Glutamatergic neuron (in vitro differentiated cells): Measurements from ENCODE around the gene CMTR1. TPM values are rescaled to one million over a fixed set of nuclear protein-coding genes. Genes with fewer than 3 reads are reported as not detected.
A peak's percentile ranks its signal among the peaks of the same experiment; 100 is the strongest.

Experiments
- DNase-seq: peaks from one replicate; pipeline ENCODE4 v3.0.0; 2022
- H3K27ac Mint-ChIP-seq: one replicate; pipeline ENCODE4 v1.8.0; 2020; ENCODE audit warnings: mild to moderate bottlenecking, mixed read lengths, inconsistent platforms; ENCODE audit not compliant: unreplicated experiment
- H3K27me3 Mint-ChIP-seq: one replicate; pipeline ENCODE4 v1.8.0; 2020; ENCODE audit warnings: mild to moderate bottlenecking, moderate library complexity, mixed read lengths, inconsistent platforms; ENCODE audit not compliant: unreplicated experiment
- H3K36me3 Mint-ChIP-seq: one replicate; pipeline ENCODE4 v1.8.0; 2020; ENCODE audit warnings: mild to moderate bottlenecking, mixed read lengths, inconsistent platforms; ENCODE audit not compliant: unreplicated experiment
- H3K4me1 Mint-ChIP-seq: one replicate; pipeline ENCODE4 v1.8.0; 2020; ENCODE audit warnings: mild to moderate bottlenecking, low read depth, mixed read lengths, inconsistent platforms; ENCODE audit not compliant: unreplicated experiment
- H3K4me3 Mint-ChIP-seq: one replicate; pipeline ENCODE4 v1.8.0; 2020; ENCODE audit warnings: mild to moderate bottlenecking, mixed read lengths, inconsistent platforms; ENCODE audit not compliant: unreplicated experiment
- H3K9me3 Mint-ChIP-seq: one replicate; pipeline ENCODE4 v1.8.0; 2020; ENCODE audit warnings: mild to moderate bottlenecking, moderate library complexity, mixed read lengths, inconsistent platforms; ENCODE audit not compliant: unreplicated experiment
- total RNA-seq: library from RNA; stranded (reverse); fragmentation: NEBNext Ultra II Directional; extraction: Animal tissue kit (Norgen Biotek cat#: 25700); gene quantifications from one replicate; pipeline ENCODE4 v1.2.1, GENCODE V29; 2021; ENCODE audit not compliant: unreplicated experiment
- TF ChIP-seq, protein P1 (sequence below): fragments of 200-600 bp; sonication (generic); IDR thresholded peaks from one replicate; pipeline ENCODE4 v1.5.0; 2021; ENCODE audit not compliant: partially characterized antibody, unreplicated experiment

The CMTR1 gene
- total RNA-seq, 1 donor from 2014 or later = 61.6 TPM

DNA sequence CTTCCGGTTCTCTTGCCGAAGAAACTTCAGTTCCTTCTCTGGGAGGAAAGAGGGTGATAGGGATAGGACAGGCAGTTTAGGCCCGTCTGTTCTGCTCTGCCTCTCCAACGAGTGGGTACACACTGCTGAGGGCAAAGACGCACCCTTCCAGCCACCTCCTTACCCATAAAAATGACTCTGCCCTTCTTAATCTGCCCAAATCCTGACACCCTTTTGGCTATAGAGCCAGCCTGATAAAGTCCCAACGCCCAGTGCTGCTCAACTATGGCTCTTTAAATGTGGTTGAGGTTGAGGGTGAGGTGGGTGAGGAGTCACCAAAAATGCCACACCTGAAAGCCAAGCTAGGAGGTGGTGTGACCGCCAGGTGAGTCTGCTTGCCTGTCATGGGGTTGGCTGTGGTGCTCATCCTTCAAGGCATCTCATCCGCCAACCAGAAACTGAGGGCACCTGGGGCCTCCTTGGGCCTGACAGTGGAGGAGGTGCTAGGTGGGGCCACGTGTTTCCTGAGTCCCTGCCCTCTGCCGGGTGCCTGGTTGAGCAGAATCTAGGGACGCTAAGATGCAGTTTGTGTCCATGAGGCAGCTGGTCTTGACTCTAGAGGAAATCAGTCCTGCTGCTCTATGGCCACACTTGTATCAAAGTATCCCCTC lies 50.4 kb downstream of the CMTR1 start:
- DNase-seq = no peak
- H3K9me3 Mint-ChIP-seq = peaks cover 13% of the 10 kb centered on the region
- H3K4me1 Mint-ChIP-seq = peaks cover 48% of the 10 kb centered on the region
- H3K27me3 Mint-ChIP-seq = peaks cover 3% of the 10 kb centered on the region
- TF ChIP-seq, protein P1, sequence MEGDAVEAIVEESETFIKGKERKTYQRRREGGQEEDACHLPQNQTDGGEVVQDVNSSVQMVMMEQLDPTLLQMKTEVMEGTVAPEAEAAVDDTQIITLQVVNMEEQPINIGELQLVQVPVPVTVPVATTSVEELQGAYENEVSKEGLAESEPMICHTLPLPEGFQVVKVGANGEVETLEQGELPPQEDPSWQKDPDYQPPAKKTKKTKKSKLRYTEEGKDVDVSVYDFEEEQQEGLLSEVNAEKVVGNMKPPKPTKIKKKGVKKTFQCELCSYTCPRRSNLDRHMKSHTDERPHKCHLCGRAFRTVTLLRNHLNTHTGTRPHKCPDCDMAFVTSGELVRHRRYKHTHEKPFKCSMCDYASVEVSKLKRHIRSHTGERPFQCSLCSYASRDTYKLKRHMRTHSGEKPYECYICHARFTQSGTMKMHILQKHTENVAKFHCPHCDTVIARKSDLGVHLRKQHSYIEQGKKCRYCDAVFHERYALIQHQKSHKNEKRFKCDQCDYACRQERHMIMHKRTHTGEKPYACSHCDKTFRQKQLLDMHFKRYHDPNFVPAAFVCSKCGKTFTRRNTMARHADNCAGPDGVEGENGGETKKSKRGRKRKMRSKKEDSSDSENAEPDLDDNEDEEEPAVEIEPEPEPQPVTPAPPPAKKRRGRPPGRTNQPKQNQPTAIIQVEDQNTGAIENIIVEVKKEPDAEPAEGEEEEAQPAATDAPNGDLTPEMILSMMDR = no peak
- H3K27ac Mint-ChIP-seq = peak overlapping the region; percentile 84
- H3K36me3 Mint-ChIP-seq = no peaks in the 10 kb centered on the region
- no peak overlapping the region for H3K4me3 Mint-ChIP-seq

DNA sequence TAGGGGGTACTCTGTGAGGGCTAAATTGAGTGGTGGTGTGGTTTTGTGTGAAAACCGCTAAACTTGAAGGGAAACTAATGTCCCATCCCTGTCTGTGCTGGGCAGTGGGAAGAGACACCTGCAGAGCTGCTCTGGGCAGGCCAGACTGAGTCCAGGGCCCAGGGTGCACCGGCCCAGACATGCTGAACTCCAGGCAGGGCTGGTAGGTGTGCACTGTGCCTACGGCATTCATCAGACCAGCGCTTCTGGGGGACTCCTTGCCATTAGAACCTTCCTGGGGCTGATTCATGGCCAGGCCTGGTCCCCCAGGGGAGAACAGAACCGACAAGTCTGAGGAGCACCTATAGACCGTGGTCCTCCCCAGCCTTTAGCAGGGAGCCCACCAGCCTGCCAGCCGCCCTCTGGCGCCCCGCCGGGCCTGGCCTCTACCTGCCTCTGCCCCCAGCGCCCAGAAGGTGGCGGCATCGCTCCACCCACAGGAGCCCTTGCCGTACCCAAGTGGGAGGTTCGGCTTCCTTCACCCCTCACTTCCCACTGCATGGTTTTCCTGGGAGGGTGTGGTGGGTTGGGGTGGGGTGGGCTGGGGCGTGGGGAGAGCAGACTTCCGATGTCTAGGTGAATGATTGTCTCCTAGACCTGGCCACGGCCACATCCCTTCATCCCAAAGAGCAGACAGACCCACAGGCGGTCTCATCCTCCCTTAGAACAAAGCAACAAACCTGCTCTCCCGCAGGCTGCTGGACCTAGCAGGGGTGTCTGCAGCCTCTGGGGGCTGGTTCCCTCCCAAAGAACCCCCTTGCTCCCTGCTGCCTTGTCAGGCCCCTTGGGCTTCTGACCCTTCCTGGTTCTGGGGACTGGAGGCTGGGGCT lies 51.1 kb downstream of the CMTR1 start:
- Mint-ChIP-seq H3K27me3 (peaks cover 3% of the 10 kb centered on the region), H3K4me3 (no peak overlapping the region), H3K36me3 (no peaks in the 10 kb centered on the region), H3K27ac (peak overlapping the region; percentile 68), H3K9me3 (peaks cover 14% of the 10 kb centered on the region), H3K4me1 (peaks cover 52% of the 10 kb centered on the region)
- TF ChIP-seq, protein P1 = peak; percentile 65
- peak; percentile 89 for DNase-seq

- peak overlapping the region; percentile 68 for H3K27ac Mint-ChIP-seq
- no peak for DNase-seq
- no peak overlapping the region for H3K4me3 Mint-ChIP-seq
- peaks cover 3% of the 10 kb centered on the region for H3K27me3 Mint-ChIP-seq
- TF ChIP-seq, protein P1 = no peak
- peaks cover 14% of the 10 kb centered on the region for H3K9me3 Mint-ChIP-seq
- H3K4me1 Mint-ChIP-seq = peaks cover 55% of the 10 kb centered on the region
- no peaks in the 10 kb centered on the region for H3K36me3 Mint-ChIP-seq
Measured at GRCh38 chr6:37484786-37485170, 51.8 kb downstream of the CMTR1 start.

DNA sequence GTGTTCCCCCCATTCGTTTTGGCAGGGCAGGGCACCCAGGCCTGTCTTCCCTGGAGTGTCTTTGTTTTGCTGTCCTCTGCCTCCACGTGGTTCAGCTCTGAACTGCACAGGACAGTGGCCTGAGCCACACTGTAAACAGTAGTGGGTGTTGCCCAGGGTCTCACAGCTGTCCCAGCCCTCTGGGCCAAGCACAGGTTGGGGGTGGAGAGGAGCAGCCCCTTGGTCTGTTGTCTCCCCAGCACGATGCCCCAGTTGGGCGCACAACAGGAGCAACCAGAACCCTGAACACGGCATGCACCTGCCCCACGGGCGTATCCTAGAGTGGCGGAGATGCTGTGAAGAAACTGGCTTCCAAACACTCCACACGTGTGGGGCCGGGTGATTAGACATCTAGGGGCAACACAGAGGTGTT lies 52.3 kb downstream of the CMTR1 start:
- peak overlapping the region; percentile 68 for H3K27ac Mint-ChIP-seq
- H3K27me3 Mint-ChIP-seq = peaks cover 7% of the 10 kb centered on the region
- DNase-seq = peak; percentile 71
- peaks cover 60% of the 10 kb centered on the region for H3K4me1 Mint-ChIP-seq
- H3K36me3 Mint-ChIP-seq = no peaks in the 10 kb centered on the region
- TF ChIP-seq, protein P1 = peak; percentile 73
- peaks cover 14% of the 10 kb centered on the region for H3K9me3 Mint-ChIP-seq
- no peak overlapping the region for H3K4me3 Mint-ChIP-seq
